Panc1 (cell line): Measurements from ENCODE around the gene CCDC38. TPM values are rescaled to one million over a fixed set of nuclear protein-coding genes. Genes with fewer than 3 reads are reported as not detected.

ENCODE experiments used
- ATAC-seq: fragments of 200-7000 bp; cut with Tn5 transposase; 2 replicates; pipeline ENCODE4 v1.9.1; 2020; ENCODE audit warnings: mild to moderate bottlenecking, moderate library complexity
- BruUV-seq: library from RNA; stranded (reverse); fragments of 400-500 nt; replicated peaks from 2 replicates; lab custom pipeline; 2021; lab: Mats Ljungman, UMichigan
- CTCF ChIA-PET: fragments of 300-600 bp; sonication (Branson Sonifier 250); formaldehyde crosslinking; loops from one replicate; lab custom pipeline; 2022; ENCODE audit warnings: antibody characterized with exemption; lab: Charles Lee
- POLR2A ChIA-PET: fragments of 300-600 bp; sonication (Branson Sonifier 250); formaldehyde crosslinking; loops from one replicate; lab custom pipeline; 2022; ENCODE audit warnings: antibody characterized with exemption; lab: Charles Lee
- DNase-seq: peaks from one replicate; pipeline ENCODE4 v3.0.0-alpha.2; 2010; ENCODE audit warnings: low read depth, low spot score
- H3K27ac ChIP-seq: 2 replicates; pipeline ENCODE4 v1.5.1; 2011; ENCODE audit warnings: mild to moderate bottlenecking, low read length, inconsistent platforms
- H3K27me3 ChIP-seq: fragments of 200-500 bp; sonication (Bioruptor generic); 2 replicates; pipeline ENCODE4 v1.6.0; 2014; ENCODE audit warnings: low read length, inconsistent platforms; ENCODE audit not compliant: control insufficient read depth, insufficient read depth
- H3K36me3 ChIP-seq: fragments of 200-500 bp; sonication (Bioruptor generic); 2 replicates; pipeline ENCODE4 v1.5.1; 2014; ENCODE audit warnings: inconsistent platforms, mild to moderate bottlenecking, low read length, moderate library complexity; ENCODE audit not compliant: control insufficient read depth, insufficient read depth
- H3K4me1 ChIP-seq: 2 replicates; pipeline ENCODE4 v1.5.1; 2011; ENCODE audit warnings: inconsistent platforms, mild to moderate bottlenecking, low read length, moderate library complexity; ENCODE audit not compliant: control insufficient read depth, insufficient read depth
- H3K4me3 ChIP-seq, 2 experiments: 2 replicates each; pipeline ENCODE4 v1.5.1; 2011 to 2012; ENCODE audit warnings: low read depth in 2 of 2, low read length in 2 of 2, mild to moderate bottlenecking in 2 of 2, inconsistent platforms in 1 of 2, moderate library complexity in 1 of 2
- H3K9me3 ChIP-seq: fragments of 200-500 bp; sonication (Bioruptor generic); 2 replicates; pipeline ENCODE4 v1.5.1; 2014; ENCODE audit warnings: low read depth, mild to moderate bottlenecking, inconsistent platforms, low read length, moderate library complexity; ENCODE audit not compliant: control insufficient read depth, insufficient read depth
- CTCF ChIP-seq: fragments of 450-650 bp; IDR thresholded peaks from 2 replicates; pipeline ENCODE4 v1.5.1; 2017; ENCODE audit warnings: mild to moderate bottlenecking
- POLR2AphosphoS5 ChIP-seq: IDR thresholded peaks from 2 replicates; pipeline ENCODE4 v1.6.1; 2012; ENCODE audit warnings: mild to moderate bottlenecking, low read depth, low read length, moderate library complexity
- SIN3A ChIP-seq: IDR thresholded peaks from 2 replicates; pipeline ENCODE4 v1.6.1; 2012; ENCODE audit warnings: low read depth, mild to moderate bottlenecking, low read length, moderate library complexity, borderline replicate concordance; ENCODE audit not compliant: insufficient read depth
- TCF7L2 ChIP-seq: IDR thresholded peaks from 2 replicates; pipeline ENCODE4 v1.6.1; 2011; ENCODE audit warnings: mild to moderate bottlenecking, low read depth, low read length, inconsistent platforms
- in situ Hi-C: cut with HindIII; loops from 2 replicates; pipeline ENCODE4 v1.10.0; 2016; ENCODE audit warnings: low sequenced_read_pairs, low pct_unique_long_range_greater_than_20kb
- intact Hi-C: fragments of 100-400 bp; cut with micrococcal nuclease; formaldehyde crosslinking; loops from one replicate; pipeline ENCODE4 v1.10.0; 2022; ENCODE audit not compliant: unreplicated experiment
- total RNA-seq: library from RNA; stranded (reverse); gene quantifications from one replicate; pipeline ENCODE4 v1.2.1, GENCODE V29; 2021; ENCODE audit not compliant: unreplicated experiment
- TF ChIP-seq, protein P1 (sequence below), 2 experiments: IDR thresholded peaks; 2 replicates each; pipeline ENCODE4 v1.6.1; 2011 to 2012; ENCODE audit warnings: low read depth in 2 of 2, control low read depth in 1 of 2, low read length in 1 of 2, mild to moderate bottlenecking in 1 of 2, moderate library complexity in 1 of 2; ENCODE audit not compliant: insufficient read depth in 1 of 2

CCDC38 gene
- total RNA-seq, 1 experiment from 2014 or later = not detected

GRCh38 chr12:95966287-95966870 is 24.0 kb upstream of the CCDC38 start:
- intact Hi-C loops = no loop called here
- H3K27me3 ChIP-seq = peaks cover 2% of the 10 kb centered on the region; the same call in 1 of the 2 replicates
- no peak overlapping the region for H3K27ac ChIP-seq
- in situ Hi-C loops = no loop called here
- CTCF ChIA-PET = no interaction called here
- TF ChIP-seq CTCF (no peak), TCF7L2 (no peak), POLR2AphosphoS5 (no peak), SIN3A (no peak)
- TF ChIP-seq, protein P1, sequence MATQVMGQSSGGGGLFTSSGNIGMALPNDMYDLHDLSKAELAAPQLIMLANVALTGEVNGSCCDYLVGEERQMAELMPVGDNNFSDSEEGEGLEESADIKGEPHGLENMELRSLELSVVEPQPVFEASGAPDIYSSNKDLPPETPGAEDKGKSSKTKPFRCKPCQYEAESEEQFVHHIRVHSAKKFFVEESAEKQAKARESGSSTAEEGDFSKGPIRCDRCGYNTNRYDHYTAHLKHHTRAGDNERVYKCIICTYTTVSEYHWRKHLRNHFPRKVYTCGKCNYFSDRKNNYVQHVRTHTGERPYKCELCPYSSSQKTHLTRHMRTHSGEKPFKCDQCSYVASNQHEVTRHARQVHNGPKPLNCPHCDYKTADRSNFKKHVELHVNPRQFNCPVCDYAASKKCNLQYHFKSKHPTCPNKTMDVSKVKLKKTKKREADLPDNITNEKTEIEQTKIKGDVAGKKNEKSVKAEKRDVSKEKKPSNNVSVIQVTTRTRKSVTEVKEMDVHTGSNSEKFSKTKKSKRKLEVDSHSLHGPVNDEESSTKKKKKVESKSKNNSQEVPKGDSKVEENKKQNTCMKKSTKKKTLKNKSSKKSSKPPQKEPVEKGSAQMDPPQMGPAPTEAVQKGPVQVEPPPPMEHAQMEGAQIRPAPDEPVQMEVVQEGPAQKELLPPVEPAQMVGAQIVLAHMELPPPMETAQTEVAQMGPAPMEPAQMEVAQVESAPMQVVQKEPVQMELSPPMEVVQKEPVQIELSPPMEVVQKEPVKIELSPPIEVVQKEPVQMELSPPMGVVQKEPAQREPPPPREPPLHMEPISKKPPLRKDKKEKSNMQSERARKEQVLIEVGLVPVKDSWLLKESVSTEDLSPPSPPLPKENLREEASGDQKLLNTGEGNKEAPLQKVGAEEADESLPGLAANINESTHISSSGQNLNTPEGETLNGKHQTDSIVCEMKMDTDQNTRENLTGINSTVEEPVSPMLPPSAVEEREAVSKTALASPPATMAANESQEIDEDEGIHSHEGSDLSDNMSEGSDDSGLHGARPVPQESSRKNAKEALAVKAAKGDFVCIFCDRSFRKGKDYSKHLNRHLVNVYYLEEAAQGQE (IDR thresholded peaks at IDR 0.05; ENCODE audit: insufficient read depth in 1 of 2, low read depth in 2 of 2, low read length in 1 of 2) = no peak
- H3K36me3 ChIP-seq = no peaks in the 10 kb centered on the region
- H3K9me3 ChIP-seq = no peaks in the 10 kb centered on the region
- no TSS peak for BruUV-seq
- H3K4me3 ChIP-seq = no peak overlapping the region
- POLR2A ChIA-PET = interaction anchor here (0.5 kb wide), 1 partner anchor 25 kb away, joined by 4 read pairs; no protein-coding TSS in a partner anchor
- H3K4me1 ChIP-seq = no peaks in the 10 kb centered on the region
- DNase-seq (no peak), ATAC-seq (no peak)

- intact Hi-C loops (no loop called here), in situ Hi-C loops (no loop called here)
- no TSS peak for BruUV-seq
- DNase-seq (no peak), ATAC-seq (peak; percentile 77; the same call in 1 of the 2 replicates)
- Histone ChIP-seq H3K27ac (no peak overlapping the region), H3K4me1 (no peaks in the 10 kb centered on the region), H3K27me3 (peaks cover 2% of the 10 kb centered on the region; the same call in 1 of the 2 replicates), H3K4me3 (no peak overlapping the region), H3K9me3 (no peaks in the 10 kb centered on the region), H3K36me3 (no peaks in the 10 kb centered on the region)
- CTCF ChIA-PET = no interaction called here
- POLR2A ChIA-PET = no interaction called here
- TF ChIP-seq SIN3A = no peak
- no peak for TF ChIP-seq TCF7L2
- TF ChIP-seq CTCF = peak; percentile 60
Observed at GRCh38 chr12:95963096-95963495, 20.7 kb upstream of the CCDC38 start.
